Measurements from ENCODE around the gene ZBTB7C.

The ZBTB7C gene

GRCh38 chr18:48181857-48182256, 227.3 kb downstream of the ZBTB7C start:
- DNase-seq: no peak

- no peak for DNase-seq
Observed at GRCh38 chr18:48181087-48181823, 227.9 kb downstream of the ZBTB7C start.

- no peak for DNase-seq
Observed at GRCh38 chr18:48179666-48180065, 229.5 kb downstream of the ZBTB7C start.

- DNase-seq: no peak
Observed at GRCh38 chr18:48179001-48179400, 230.2 kb downstream of the ZBTB7C start.

- DNase-seq: no peak
Observed at GRCh38 chr18:48176909-48177308, 232.3 kb downstream of the ZBTB7C start.

GRCh38 chr18:48173557-48173956, 235.6 kb downstream of the ZBTB7C start:
- DNase-seq: no peak

GRCh38 chr18:48172226-48173006, 236.8 kb downstream of the ZBTB7C start:
- no peak for DNase-seq

GRCh38 chr18:48171490-48172188, 237.5 kb downstream of the ZBTB7C start:
- no peak for DNase-seq

- DNase-seq: no peak
Observed at GRCh38 chr18:48170651-48171050, 238.5 kb downstream of the ZBTB7C start.

- no peak for DNase-seq
Observed at GRCh38 chr18:48168861-48169260, 240.3 kb downstream of the ZBTB7C start.

- no peak for DNase-seq
Observed at GRCh38 chr18:48167897-48168253, 241.3 kb downstream of the ZBTB7C start.

- no peak for DNase-seq
Observed at GRCh38 chr18:48166336-48166875, 242.8 kb downstream of the ZBTB7C start.

- DNase-seq: no peak
Observed at GRCh38 chr18:48165111-48165866, 243.9 kb downstream of the ZBTB7C start.

GRCh38 chr18:48164701-48165100, 244.5 kb downstream of the ZBTB7C start:
- no peak for DNase-seq

GRCh38 chr18:48164116-48164515, 245.1 kb downstream of the ZBTB7C start:
- no peak for DNase-seq

GRCh38 chr18:48163738-48164115, 245.5 kb downstream of the ZBTB7C start:
- no peak for DNase-seq

- no peak for DNase-seq
Observed at GRCh38 chr18:48162956-48163737, 246.0 kb downstream of the ZBTB7C start.

- peak; percentile 79 for DNase-seq
Observed at GRCh38 chr18:48161911-48162698, 247.1 kb downstream of the ZBTB7C start.

GRCh38 chr18:48161191-48161910, 247.8 kb downstream of the ZBTB7C start:
- DNase-seq: peak; percentile 44

- DNase-seq: no peak
Observed at GRCh38 chr18:48160622-48161021, 248.6 kb downstream of the ZBTB7C start.

Measured in DMS153 (cell line).